Measurements from ENCODE around the gene MRPL54. TPM values are rescaled to one million over a fixed set of nuclear protein-coding genes. Genes with fewer than 3 reads are reported as not detected.

MRPL54 gene
- total RNA-seq, 1 experiment from 2014 or later = 67.1 TPM

GRCh38 chr19:3788996-3789778 is 26.7 kb downstream of the MRPL54 start:
- no peak overlapping the region for H2AFZ ChIP-seq (ENCODE audit: low read depth, low read length, poor library complexity, severe bottlenecking)
- no peaks in the 10 kb centered on the region for H4K20me1 ChIP-seq (ENCODE audit: insufficient read depth)
- no peaks in the 10 kb centered on the region for H3K36me3 ChIP-seq (ENCODE audit: control insufficient read depth in 1 of 2, insufficient read depth in 2 of 2, low read length in 2 of 2)
- DNase-seq (ENCODE audit: low read depth, low spot score) (no peak), ATAC-seq (no peak)
- H3K9ac ChIP-seq (ENCODE audit: low read length) = no peak overlapping the region
- H3K4me2 ChIP-seq (ENCODE audit: low read length) = no peak overlapping the region
- no peaks in the 10 kb centered on the region for H3K9me2 ChIP-seq (ENCODE audit: insufficient read depth)
- TF ChIP-seq RAD21 (IDR thresholded peaks at IDR 0.05; ENCODE audit: low read depth) (no peak), FOSL1 (IDR thresholded peaks at IDR 0.05; ENCODE audit: low read depth) (no peak), SP1 (IDR thresholded peaks at IDR 0.05; ENCODE audit: low read depth) (no peak), ELF1 (IDR thresholded peaks at IDR 0.05; ENCODE audit: borderline replicate concordance, low read depth) (no peak)
- no peaks in the 10 kb centered on the region for H3K27me3 ChIP-seq (ENCODE audit: insufficient read depth, low read length)
- intact Hi-C loops (cut with micrococcal nuclease) = no loop called here
- no TSS peak for BruUV-seq (replicated peaks)
- CTCF ChIA-PET = no interaction called here
- RAD21 ChIA-PET (ENCODE audit: low non-redundant PET in 1 of 2, low total read pairs in 2 of 2, uncharacterized antibody in 2 of 2, unreplicated experiment in 2 of 2) = no interaction called here
- H3K79me2 ChIP-seq (ENCODE audit: insufficient read depth, low read length) = no peaks in the 10 kb centered on the region
- POLR2A ChIA-PET = no interaction called here
- H3K4me3 ChIP-seq (replicated peaks in 1 of 2; ENCODE audit: low read depth in 1 of 2, low read length in 2 of 2) = no peak overlapping the region
- no peak overlapping the region for H3K27ac ChIP-seq (ENCODE audit: low read depth, low read length)
- no peaks in the 10 kb centered on the region for H3K4me1 ChIP-seq (ENCODE audit: control insufficient read depth in 1 of 2, insufficient read depth in 2 of 2, low read length in 2 of 2)
- H3K9me3 ChIP-seq (ENCODE audit: control insufficient read depth in 1 of 2, insufficient read depth in 1 of 2, low read depth in 1 of 2, low read length in 2 of 2) = no peaks in the 10 kb centered on the region

- TF ChIP-seq FOSL1 (IDR thresholded peaks at IDR 0.05; ENCODE audit: low read depth) (no peak), TCF7L2 (IDR thresholded peaks at IDR 0.05; ENCODE audit: borderline replicate concordance, extremely low read depth, insufficient read depth, insufficient read length) (no peak), JUND (IDR thresholded peaks at IDR 0.05) (no peak), CEBPB (IDR thresholded peaks at IDR 0.05; ENCODE audit: low read depth) (no peak), ZBTB33 (IDR thresholded peaks at IDR 0.05; ENCODE audit: extremely low read depth, insufficient replicate concordance, low read length) (no peak), RAD21 (IDR thresholded peaks at IDR 0.05; ENCODE audit: low read depth) (no peak), CTCF (IDR thresholded peaks at IDR 0.05 in 2 of 3, conservative IDR thresholded peaks at IDR 0.05 in 1 of 3; ENCODE audit: borderline replicate concordance in 1 of 3, insufficient read depth in 1 of 3, low read depth in 2 of 3, low read length in 2 of 3) (no peak)
- DNase-seq (ENCODE audit: low read depth, low spot score) (no peak), ATAC-seq (no peak)
- Histone ChIP-seq H3K4me3 (replicated peaks in 1 of 2; ENCODE audit: low read depth in 1 of 2, low read length in 2 of 2) (no peak overlapping the region), H3K79me2 (ENCODE audit: insufficient read depth, low read length) (no peaks in the 10 kb centered on the region), H3K36me3 (ENCODE audit: control insufficient read depth in 1 of 2, insufficient read depth in 2 of 2, low read length in 2 of 2) (no peaks in the 10 kb centered on the region), H3K9me2 (ENCODE audit: insufficient read depth) (no peaks in the 10 kb centered on the region), H3K4me2 (ENCODE audit: low read length) (no peak overlapping the region), H3K27me3 (ENCODE audit: insufficient read depth, low read length) (no peaks in the 10 kb centered on the region), H2AFZ (ENCODE audit: low read depth, low read length, poor library complexity, severe bottlenecking) (no peak overlapping the region), H3K27ac (ENCODE audit: low read depth, low read length) (no peak overlapping the region), H3K4me1 (ENCODE audit: control insufficient read depth in 1 of 2, insufficient read depth in 2 of 2, low read length in 2 of 2) (no peaks in the 10 kb centered on the region), H3K9ac (ENCODE audit: low read length) (no peak overlapping the region), H4K20me1 (ENCODE audit: insufficient read depth) (no peaks in the 10 kb centered on the region), H3K9me3 (ENCODE audit: control insufficient read depth in 1 of 2, insufficient read depth in 1 of 2, low read depth in 1 of 2, low read length in 2 of 2) (no peaks in the 10 kb centered on the region)
- RAD21 ChIA-PET (ENCODE audit: low non-redundant PET in 1 of 2, low total read pairs in 2 of 2, uncharacterized antibody in 2 of 2, unreplicated experiment in 2 of 2) = no interaction called here
- CTCF ChIA-PET = no interaction called here
- POLR2A ChIA-PET = no interaction called here
- intact Hi-C loops (cut with micrococcal nuclease) = no loop called here
- no TSS peak for BruUV-seq (replicated peaks)
These were observed 27.8 kb downstream of the MRPL54 start for GRCh38 chr19:3790209-3790734.

Data from HCT116 (cell line).